NCI-H1436 (cell line): ENCODE data around the gene FPGS.
"Not testable (repeated sequence)": the region's sequence is repeated elsewhere in the genome, so short reads cannot be mapped to it uniquely, and the experiment has no call there.

Experiments used
- DNase-seq: peaks from one replicate; lab custom pipeline; 2025; lab: John Stamatoyannopoulos, UW

Gene FPGS

DNA sequence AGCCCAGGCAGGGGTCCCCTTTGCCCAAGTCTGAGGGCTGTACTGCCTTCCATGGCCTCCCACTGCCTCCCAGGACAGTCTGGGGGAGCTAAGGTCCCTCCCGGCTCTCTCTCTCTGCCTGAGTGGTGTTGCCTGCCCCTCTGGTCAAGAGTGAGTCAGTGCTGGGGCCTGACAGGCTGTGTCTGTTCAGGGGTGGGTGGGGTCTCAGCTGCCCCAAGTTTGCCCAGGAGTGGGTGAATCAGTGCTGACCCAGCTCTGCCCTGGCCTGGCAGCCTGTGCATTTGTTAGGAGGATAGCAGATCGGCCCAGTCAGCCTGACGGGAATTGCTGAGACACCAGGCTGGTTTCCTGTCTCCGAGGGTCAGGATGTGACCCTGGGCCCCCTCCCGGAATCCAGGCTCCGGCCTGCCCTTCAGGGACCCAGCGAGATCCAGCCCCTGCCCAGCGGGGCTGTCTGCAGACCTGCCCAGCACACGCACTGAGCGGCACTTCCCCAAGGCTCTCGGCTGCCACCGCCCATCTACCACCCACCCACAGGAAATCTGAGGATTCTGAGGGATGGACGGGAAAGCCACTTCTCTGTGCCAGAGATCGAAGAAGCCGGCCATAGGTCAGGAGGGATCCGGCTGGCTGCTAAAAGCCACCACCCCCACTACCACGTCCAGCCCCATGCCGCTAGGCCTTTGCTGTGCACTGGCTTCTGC lies 35.8 kb downstream of the FPGS start:
- DNase-seq, result no peak

DNA sequence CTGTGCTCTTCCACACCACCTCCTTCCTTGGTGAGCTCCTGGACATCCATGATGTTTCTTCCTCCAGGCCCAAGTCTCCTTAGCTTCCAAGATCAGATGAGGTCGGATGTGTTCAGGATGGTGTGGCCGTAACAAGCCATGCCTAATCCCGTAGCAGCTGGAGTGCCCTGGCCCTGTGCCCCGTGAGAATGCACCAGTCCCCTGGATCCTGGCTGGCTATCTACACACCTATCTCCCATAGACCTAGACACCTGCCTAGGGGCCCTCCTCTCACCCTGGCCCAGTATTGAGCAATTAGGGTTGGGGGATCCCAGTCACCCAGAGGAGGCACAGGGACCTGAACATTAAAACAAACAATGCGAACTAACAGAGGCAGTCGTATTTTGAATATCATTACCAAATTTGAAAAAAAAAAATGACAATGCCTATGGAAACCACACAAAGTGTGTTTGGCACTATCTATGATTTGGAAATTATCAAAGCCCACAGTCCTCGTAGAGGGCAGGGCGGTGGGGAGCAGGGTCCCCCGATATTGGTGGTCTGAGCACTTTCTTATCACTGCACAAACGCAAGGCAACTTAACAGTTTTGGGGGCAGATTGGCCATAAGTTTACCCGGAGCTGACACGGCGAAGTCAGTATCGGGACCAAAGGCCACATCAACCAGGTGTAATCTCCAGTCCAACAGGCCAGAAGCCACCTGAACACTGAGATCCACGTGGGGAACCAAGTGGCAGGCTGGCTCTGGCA lies 38.6 kb downstream of the FPGS start:
- no peak for DNase-seq

DNA sequence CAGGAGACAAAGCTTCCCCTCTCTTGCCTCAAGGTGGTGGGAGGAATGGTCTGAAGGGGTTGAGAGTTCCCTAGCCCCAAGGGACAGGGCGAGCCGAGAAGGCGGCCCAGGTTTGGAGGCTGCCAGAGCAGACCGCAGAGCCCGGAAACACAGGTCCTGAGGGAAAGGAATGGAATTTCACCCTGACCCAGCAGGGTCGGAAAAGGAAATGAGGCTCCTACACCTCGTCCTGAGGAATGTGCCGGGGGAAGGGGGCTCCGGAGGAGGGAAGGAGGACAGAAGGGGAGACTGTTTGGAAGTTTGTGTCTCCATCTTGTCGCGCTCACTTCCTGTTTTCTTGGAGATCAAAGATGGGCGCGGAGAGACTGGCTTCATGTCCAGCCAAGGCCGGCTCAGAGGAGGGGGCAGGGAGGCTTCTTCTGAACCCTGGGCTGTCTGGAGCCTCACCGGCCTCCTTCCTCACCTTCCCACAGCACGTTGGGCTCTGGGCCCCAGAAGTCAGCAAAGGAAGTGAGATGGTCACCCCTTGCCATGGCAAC lies 42.2 kb downstream of the FPGS start:
- DNase-seq, result no peak

DNA sequence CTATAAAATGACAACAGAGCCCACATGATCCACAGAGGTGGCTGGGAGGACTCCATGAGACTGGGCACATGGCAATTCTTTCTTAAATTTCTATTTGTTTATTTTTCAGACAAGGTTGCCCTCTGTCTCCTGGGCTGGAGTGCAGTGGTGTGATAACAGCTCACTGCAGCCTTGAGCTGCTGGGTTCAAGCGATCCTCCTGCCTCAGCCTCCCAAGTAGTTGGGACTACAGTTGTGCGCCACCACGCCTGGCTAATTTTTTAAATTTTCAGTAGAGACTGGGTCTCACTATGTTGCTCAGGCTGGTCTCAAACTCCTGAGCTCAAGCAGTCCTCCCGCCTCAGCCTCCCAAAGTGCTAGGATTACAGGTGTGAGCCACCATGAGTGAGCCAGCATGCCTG lies 42.9 kb downstream of the FPGS start:
- DNase-seq, result not testable (repeated sequence)

DNA sequence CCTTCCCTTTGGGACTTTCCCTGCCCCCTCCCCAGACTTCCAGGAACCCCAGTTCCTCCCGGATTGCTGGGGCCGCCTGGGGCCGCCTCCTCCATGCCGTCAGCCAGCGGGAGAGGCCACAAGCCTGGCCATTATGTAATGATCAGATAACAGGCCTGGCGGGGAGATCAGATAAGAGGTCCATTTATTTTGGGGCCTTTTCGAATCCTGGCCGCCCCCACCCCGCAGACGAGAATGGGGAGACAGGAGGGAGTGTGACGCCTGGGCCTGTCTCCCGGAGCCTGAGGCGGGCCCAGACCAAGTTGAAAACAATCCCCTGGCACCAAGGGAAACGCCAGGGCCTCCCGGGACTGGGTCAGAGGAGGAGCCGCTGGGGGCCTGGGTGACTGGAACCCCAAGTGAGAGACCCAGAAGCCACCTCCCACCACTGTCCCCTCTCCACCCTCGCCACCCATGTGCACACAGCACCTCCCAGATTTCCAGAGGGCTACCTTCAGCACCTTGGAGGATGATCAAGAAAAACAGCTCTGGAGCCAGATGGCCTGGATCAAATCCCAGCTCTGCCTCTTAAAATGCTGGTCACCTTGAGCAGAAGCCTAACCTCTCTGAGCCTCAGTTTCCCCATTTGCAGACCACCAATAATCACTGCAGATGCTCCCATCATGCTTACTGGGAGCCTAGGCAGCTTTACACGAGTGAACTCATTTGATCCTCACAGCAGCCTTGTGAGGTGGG lies 43.9 kb downstream of the FPGS start:
- DNase-seq, result no peak

DNA sequence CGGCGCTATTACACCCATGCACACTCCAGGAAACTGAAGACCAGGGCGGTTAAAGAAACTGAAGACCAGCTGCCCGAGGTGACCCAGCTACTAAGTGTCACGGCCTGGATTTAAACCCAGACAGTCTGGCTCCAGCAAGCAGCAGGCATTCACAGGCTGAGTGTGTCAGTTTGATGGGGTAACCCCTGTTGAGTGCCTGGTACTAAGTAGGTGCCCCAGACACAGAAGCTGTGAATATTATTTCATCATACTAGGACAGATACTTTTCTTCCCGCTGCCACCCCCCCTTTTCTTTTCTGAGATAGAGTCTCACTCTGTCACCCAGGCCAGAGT lies 44.5 kb downstream of the FPGS start:
- DNase-seq, result no peak

DNA sequence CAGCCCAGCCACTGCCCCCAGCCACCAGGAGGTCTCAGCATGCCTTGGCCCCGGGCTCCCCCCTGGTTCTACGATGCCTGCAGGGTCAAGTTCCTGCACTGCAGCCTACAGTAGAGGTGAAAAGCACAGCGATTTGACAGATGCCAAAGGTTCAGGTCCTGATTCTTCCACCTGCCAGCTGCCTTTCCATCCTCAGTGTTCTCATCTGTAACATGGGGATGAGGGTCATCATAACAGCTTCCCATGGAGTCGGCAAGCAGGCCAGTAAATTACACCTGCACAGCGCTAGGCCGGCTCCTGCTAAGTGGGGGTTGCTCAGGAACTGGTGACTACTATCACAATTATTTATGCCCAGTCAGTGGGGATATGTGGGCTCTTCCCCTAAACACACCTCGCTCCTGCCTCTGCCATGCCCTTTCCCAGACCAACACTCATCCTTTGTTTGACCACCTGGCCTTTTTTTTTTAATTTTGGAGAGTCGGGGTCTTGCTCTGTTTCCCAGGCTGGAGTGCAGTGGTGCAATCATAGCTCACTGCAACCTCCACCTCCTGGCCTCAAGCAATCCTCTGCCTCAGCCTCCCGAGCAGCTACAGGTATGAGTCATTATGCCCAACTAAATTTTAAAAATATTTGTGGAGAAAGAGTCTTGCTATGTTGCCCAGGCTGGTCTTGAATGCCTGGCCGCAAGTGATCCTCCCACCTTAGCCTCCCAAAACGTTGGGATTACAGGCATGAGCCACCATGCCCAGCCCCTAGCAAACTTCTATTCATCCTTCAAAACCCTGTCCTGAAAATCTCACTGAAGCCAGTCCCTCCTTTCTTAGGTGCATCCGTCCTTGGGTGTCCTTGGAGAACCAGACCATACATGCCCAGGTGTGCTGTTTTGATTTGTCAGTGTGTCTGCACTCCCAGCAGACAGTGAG lies 45.4 kb downstream of the FPGS start:
- no peak for DNase-seq

DNA sequence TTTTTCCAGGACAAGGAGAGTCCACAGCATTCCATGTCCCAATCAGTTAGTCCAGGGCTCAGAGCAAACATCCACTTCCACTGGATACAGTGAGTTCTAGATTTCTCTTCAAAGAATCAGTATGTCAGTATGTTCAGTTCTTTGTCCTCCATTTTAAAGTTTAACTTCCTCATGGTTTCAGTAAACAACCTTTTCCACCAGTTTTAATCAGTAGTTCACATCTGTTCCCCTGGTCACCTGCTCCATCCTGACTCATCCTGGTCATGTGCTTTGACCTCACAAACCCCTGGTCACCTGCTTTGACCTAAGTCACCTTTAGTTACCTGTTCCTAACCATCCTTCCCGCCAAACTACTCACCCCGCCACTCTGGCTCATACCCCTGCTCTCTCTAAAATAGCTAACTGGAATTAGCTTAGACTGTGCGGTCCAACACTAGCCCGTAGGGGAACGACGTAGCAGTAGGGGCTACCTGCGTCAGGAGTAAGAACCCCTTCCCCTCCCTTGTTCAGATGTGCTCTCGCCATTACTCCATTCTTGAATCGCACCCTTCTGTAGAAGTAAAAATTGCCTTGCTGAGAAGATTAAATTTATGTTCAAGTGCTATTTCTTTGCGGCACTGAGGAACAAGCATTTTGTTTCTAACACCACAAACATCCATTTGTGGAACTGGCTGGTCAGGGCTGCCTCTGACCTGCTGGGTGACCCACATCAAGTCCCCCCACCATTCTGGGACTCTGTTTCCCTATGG lies 46.2 kb downstream of the FPGS start:
- no peak for DNase-seq

DNA sequence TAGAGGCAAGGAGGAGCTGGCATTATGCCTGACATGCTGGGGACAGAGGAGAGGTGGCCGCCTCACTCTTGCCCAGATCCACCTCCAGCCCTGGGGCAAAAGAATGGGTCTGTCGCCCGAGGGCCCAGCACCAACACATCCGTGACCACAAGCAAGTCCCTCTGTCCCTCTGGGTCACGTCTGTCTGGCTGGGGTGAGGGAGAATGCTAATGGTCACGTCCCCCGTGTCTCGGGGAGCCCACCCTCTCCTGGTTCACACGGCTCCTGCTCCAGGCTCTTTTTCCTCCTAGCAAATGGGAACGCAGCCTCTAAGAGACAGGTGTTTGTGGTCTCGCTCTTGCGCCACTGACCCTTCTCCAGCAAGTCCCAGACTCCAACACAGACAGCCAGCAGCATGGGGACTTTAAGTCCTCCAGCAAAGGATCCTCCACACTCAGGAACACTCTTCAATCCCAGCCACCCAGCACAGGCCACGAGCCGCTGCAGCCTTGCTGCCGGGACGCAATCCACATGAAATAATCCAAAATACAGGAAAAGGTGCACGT lies 47.7 kb downstream of the FPGS start:
- no peak for DNase-seq

DNA sequence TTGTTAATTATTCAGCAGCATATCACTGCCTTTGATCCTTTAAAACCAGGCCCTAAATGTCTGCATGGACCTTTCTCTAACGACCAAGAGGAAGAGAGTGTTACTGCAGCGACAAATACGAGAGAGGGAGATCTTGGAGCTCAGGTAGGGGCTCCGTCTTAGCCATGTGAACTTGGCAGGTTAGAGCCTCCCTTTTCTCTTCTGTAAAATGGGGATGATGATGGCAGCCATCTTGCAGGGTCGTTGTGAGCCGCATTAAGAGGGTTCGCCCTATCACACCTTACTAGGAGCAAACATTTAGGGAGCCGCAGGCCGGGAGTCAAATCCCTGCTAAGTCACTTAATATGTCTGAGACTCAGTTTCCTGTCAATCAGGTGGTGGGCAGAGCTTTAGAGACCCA lies 50.1 kb downstream of the FPGS start:
- DNase-seq, result no peak

DNA sequence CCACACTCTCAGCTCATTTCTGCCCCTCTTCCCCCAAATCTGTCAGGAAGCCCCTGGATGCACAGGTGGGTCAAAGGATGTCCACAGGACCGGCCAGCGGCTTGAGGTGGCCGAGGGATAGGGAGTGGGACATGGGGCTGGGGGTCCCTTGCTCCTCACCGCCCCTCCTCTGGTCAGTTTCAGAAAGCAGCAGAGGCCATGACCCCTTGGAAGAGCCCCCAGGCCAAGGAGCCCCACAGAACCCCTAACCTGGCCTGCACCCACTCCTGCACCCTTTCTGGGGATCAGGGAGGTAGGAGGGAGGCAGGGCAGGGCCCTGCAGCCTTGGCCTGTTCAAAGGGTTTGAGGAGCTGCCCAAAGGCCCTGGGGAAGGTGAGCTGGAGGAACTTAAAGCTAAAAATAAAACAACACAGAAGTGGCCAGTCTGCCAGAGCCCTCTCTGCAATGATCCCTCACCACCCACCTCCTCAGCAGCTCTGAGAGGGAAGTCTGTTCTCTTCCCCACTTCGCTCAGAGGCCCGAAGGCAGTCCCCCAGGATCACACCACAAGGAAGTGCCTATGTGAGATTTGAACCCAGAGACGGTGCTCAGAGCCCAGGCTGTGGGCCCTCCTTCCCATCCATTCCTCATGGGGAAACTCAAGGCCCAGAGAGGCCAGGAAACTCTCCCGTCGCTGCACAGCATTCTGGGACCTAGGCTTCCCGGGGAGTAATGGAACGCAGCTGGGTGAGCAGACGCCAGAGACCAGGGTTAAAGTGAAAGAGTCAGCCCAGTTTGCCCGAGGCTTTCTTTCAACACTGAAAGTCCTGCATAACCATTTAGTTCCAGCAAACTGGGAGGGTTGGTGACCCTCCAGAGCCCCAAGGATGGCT lies 50.9 kb downstream of the FPGS start:
- no peak for DNase-seq

DNA sequence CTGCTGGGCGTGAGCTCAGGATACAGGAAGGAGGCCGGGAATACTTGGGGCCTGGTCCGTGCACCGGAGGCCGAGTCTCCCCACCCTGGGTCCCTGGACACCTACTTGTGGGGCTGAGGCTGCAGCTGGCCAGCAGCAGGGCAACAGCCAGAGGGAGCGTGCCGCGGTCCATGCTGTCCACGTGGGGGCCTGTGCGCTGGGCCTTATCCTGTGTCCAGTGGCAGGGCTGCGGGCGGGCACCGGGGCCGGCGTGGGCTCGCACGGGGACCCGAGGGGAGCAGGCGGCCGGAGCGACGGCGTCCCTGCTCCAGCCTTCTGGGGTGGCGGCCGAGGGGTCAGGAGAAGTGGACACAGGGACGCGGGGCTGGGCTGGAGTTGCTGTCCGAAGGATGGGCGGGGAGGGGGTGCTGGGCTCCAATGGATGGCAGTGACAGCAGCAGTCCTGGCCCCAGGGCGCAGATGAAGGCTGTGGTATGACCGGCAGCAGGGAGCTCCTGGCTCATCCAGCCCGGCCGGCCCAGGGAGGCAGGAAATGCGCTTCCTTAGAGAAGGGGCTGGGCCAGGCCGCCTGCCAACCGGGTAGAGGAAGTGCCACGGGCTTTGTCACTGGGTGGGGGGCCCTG lies 51.6 kb downstream of the FPGS start, which contains the start of gene ENG:
Gene ENG, minus strand, starts transcription at position 475 of the 623 bp plus-strand sequence. Its CDS starts 303 bp downstream, at position 172.
- DNase-seq, result no peak

DNA sequence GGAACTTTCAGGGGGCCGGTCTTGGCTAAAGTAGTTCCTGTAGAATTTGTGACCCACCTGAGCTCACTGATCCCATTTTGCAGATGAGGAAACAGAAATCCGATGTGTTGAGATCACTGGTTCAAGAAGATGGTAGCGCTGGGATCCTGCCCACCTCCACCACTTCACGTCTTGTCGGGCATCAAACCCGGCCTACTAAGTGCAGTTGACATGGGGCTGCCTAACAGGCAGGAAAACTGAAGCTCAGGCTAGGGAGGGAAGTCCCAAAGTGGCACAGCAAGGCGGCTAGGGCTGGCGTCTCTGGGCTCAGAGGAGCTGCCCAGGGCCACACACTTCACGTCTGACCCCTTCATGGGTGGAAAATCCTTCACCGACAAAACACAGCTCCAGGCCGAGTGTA lies 52.3 kb downstream of the FPGS start:
- no peak for DNase-seq

DNA sequence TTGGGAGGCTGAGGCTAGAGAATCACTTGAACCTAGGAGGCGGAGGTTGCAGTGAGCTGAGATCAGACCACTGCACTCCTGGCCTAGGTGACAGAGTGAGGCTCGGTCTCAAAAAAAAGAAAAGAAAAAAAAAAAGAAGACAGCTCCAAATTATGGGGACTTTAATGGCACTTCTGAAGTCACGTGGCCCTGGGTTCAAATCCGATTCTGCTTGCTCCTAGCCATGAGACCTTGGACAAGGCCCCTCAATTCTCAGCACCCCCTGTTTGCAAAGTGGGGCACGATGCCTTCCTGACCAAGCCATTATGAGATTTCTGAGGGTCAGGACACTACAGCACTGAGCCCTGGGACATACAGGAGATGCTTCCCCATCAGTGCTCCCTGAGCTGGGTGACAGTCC lies 52.8 kb downstream of the FPGS start:
- DNase-seq, result no peak

DNA sequence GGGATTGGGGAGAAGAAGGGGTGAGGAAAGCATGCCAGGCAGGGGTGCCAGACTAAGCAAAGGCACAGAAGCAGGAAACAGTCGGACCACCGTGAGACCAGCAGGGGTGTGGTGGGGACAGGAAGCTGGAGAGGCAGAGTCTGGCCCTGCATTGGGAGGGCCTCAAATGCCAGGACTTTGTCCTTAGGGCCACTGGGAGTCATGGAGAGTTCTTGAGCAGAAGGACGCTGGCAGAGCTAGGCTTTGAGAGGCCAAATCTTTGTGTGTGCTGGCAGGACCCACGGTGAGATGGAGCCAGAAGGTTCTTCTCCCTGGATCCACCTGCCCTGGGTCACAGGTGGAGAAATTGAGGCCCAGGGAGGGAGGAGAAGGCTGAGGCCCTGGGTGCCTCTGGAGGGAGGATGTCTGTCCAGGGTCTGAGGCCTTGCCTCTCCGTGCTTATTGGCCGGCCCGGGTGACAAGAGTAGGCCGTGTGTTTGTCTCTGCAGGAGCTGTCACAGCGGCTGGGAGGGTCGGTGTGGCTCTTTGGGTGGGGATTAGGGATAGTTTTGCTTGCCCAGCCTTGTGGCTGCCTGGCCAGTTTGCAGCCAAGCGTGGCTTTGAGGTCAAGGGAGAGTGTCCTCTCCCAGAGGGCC lies 53.5 kb downstream of the FPGS start:
- no peak for DNase-seq

DNA sequence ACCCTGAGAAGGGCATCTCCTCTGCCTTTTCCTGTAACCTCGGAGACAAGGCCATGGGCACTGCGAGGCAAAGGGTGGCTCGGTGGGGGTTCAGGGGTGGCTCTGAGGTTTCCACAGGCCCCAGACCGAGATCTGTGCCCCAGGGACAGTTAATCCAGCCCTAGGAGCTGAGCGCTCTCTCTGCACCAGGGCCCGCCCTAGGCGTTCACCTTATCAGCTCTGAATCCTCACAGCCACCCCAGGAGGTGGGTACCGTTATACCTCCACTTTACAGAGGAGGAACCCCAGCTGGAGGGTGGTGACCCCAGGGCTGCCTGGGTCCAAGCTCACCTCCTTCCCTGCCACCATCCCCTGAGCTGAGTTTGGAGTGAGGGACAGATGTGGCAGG lies 54.0 kb downstream of the FPGS start:
- DNase-seq, result no peak

DNA sequence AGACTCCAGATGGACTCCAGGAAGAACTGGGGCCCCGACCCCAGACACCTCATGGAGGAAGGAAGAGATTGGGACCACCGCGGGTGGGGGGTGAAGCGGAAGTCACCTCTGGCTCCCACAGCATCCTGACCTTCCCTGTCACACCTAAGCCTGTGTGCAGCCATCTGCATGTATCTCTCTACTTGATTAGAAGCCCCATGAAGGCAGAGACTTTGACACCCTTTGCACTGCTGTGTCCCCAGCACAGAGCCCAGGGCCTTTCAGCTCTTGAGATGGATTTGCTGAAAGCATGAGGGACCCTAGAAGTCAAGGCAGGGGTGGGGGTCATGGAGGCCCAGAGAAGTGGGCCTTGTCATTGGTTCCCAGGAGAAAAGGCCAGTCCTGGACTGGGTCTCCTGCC lies 54.6 kb downstream of the FPGS start:
- DNase-seq, result no peak

DNA sequence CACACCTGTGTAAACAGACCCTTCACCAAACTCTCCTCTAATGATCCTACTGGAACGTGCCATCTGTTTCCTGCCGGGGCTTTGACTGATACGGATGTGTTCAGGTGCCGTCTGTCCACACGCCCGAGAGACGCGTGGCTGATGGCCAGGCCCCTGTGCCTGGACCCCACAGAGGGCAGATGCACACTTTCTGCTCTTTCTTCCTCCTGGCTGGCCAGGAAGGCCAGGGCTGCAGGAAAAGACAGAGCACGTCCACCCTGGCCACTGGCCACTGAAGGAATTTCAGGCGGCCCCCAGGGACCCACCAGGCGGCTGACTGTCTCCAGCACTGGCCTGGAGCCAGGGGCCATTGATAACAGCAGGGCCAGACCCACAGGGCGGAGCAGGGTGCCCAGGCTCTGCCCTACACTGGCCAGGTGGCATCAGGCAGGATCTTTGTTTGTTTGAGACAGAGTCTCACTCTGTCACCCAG lies 55.4 kb downstream of the FPGS start:
- DNase-seq, result peak; percentile 38

DNA sequence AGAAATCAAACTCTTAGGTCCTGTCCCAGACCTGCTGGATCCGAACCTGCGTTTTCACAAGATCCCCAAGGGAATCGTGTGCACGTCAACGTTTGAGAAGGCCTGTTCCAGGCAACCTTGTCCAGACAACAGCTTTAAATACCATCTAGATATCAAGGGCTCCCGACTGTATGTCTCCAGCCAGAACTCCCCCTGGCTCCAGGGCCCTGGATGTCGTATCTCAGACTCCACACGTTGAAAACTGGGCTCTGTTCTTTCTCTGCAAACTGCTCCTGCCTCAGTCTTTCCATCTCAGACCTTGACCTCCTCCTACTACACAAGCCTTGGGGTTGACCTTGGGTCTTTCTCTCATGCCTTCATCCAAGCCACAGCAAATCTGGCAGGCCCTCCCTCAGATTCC lies 57.6 kb downstream of the FPGS start:
- no peak for DNase-seq
